HG03520 (cell line): ENCODE measurements around the gene ANTXR1.

ENCODE experiments used
- ATAC-seq: cut with Tn5 transposase; IDR thresholded peaks from one replicate; pipeline ENCODE4 v1.9.1; 2021; ENCODE audit warnings: mild to moderate bottlenecking, moderate library complexity; ENCODE audit not compliant: unreplicated experiment

ANTXR1 gene

DNA sequence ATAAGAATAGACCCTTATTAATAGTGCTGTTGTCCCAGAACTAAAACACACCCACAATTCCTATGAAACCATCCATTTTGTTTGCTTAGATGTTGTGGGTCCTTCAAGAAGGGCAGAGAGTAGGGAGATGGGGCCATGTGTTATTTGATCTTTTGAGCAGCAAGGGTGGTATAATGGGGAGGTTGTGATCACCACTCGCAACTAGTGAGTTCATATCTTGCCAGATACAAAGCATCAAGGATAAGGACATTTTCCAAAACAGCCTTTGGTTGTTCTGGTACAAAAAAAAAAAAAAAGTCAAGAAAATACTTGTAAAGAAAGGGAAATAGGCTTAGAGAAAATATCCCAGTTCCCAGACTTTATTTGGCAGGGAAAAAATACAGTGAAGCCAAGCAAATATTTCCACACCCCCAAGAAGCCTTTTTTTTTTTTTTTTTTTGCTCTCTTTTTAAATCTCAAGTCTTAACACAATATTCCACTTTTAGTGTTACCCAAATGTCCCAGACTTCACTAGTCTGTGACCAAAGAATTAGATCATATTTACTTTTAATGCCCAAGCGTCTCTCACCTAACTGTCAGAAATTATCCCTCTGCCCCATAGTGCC is 54.1 kb downstream of the ANTXR1 start:
- no peak for ATAC-seq

DNA sequence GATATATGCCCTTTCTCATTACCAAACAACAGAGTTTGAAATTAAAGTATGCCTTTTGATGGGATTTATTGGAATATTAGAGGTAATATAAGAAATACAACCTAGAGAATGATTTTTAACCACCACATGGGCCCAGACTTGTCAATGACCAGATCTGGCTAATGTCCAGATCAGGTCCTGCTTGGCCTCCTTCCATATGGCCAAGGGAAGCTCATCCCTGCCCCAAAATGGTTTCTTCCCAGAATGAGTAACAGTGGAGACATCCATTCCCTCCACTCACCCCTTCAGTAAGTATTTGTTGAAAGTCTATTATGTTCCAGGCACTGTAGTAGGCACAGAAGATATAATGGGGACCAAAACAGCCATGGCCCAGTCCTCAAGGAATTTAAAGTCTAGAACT is 54.9 kb downstream of the ANTXR1 start:
- no peak for ATAC-seq

DNA sequence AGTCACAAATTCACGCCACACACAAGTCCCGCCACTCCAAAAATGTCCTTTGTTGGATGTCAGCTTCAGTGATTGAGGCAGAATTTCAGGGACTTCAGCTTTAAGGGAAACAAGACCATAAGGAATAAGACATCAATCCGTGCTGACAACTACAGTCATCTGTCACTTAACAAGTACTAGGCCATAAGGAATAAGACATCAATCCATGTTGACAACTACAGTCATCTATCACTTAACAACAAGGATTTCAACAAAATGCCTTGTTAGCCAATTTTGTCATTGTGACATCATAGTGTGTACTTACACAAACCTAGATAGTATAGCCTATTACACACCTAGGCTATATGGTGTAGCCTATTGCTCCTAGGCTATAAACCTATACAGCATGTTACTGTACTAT is 58.0 kb downstream of the ANTXR1 start:
- no peak for ATAC-seq

DNA sequence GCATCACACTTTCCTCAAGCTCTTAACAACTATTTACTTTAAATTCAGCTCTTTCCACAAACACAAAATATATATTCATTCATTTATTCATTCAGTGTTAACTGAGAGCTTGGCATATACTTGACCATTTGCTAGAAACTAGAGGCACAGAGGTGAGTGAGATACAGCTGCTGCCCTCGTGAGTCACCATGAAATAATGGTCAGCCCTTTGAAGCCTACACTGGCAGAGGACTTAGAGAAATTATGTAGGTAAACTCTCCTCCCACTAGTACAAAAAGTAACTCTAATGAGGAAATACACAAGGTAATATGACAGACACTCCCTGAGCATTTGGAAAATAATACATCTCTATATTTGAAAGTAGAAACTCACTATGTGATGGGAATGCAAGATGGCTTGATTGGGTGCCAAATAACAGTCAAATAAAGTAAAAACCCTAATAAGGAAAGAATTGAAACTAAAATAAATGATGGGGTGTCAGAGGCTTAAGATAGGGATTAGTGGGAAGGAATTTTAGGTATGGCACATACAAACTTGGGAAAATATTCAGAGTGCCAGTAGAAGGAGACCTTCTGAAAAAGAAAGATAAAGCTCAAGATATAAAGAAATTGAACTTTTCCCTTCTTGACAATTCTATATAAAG is 61.1 kb downstream of the ANTXR1 start:
- ATAC-seq: no peak

DNA sequence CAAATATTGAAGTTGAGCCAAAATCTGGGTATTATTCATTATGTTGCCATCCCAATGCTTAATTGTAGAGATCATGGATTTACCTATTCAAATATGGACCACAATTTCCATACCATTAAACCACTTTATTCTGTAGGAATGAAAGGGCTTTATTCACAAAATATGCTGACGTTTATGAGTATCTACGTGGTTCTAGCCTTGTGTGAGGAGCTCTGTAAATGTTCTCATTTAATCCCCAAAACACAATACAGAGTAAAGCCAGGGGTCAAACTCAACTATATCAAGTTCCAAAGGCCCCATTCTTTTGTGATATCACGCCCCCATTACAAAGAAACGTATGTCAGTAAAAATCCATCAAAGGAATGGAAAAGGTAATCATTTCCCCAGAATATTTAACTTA is 61.9 kb downstream of the ANTXR1 start:
- no peak for ATAC-seq

DNA sequence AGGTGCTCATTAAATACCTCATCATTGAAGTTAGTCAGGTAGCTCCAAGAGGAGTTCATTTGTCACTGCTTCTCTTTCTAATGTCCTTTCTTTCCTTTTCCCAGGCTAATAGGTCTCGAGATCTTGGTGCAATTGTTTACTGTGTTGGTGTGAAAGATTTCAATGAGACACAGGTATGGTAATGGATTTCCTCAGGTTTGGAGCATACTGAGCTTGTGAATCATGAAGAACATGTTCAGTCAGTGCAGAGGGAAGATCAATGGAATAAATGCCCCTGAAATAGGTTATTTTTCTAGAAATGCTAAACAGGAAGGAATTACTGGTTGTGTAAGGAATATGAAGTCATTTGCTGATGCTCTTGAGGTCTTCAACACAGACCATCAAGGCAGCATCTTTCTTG is 62.5 kb downstream of the ANTXR1 start:
- no peak for ATAC-seq

DNA sequence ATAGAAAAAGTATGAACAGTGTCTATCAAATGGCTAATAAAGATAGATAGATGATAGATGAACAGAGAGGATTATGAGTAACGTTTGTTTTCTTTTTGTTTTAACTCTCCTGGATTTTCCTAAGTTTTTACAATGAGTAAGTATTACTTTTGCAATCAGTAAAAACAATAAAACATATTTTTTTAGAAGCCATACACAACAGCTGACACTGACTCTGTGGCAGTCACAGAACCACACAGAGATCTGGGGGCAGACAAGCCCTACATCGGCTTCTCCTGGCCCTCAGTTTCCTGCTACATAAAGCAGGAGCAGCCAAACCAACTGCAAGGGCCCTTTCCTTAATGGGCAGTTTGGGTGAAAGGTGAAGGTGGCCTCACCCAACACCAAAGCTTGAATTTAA is 63.6 kb downstream of the ANTXR1 start:
- no peak for ATAC-seq

DNA sequence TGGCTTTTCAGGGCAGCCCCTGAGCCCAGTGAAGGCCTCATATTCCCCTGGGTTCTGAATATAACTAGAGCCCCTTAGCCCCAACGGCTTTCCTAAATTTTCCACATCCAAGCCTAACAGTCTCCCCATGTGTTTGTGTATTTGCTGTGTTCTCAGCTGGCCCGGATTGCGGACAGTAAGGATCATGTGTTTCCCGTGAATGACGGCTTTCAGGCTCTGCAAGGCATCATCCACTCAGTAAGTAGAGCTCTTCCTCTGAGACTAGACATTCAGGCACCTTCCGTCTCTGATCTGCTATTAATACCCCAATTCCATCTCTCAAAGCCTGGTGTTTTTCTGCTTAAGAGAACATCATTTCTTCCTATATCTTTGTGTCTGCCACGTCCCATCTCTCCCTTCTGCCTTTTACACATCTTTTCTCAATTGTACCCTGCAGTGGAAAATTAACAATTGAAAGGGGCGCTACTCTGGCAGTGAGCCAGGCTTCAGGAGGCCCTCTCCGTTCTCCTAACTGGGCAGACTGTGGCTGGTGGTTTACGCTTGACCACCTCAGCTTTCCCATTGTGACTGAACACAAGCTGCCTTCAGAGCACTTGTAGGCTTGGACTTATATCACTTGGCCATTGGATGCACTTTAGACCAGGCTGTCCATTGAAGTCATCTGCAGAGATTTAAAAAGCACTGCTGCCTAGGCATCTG is 64.4 kb downstream of the ANTXR1 start:
- ATAC-seq: no peak

DNA sequence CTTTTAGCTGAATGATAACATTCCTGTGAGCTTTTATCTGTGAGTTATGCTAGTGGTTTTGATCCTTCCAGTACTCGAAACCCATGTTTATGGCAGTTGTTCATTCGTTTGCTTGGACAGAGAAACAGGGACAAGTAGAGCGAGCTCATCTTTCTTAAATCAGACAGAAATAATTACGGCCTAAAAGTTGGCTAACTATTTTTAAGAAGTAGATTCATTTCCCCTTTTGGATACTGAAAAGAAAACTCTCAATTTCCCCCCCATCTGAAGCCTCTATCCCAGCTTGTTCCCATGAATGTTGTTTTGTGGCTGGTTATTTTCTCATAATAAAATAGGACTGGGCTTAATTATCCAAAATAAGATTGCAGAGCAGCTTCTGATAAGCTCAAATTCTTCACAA is 67.1 kb downstream of the ANTXR1 start:
- no peak for ATAC-seq

DNA sequence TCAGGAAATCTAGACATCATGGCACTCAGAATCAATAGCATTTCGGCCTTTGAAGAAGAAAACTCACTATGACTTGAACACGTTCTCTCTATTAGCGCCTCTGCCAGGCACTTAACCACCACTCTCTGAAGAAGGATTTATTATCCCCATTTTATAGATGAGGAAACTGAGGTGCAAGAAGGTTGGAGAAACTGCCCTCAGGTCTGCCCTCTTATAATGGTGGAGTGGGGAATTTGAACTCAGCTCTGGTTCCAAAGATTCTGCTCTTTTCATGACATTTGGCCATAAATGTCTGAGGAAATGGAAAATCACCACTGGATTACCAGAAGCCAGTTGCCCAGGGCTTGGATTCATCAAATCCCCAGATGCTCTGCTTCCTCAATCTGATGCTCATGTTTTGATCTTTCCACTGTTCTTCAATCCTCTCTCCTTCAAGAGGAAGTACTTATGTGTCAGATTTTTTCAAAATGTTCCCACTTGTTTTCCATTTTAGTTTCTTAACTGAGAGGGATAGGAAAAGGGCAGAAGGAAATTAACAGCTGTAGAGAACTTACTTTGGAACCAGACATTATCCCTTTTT is 68.1 kb downstream of the ANTXR1 start:
- ATAC-seq: no peak

DNA sequence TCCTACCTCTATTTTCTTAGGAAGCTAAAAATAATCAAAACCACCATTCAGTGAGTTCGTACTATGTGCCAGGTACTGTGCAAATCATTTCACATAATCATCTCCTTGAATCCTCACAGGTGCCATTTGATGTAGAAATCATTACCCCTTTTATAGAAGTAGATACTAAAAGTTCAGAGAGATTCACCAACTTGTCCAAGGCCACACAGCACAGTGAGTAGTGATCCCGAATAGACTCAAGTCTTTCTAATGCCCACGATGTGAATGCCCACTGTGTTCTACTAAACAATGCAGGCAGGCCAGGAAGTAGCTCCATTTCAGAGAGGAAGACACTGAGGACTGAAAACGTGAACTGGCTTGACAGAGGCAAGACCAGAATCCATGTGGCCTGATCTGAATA is 68.8 kb downstream of the ANTXR1 start:
- no peak for ATAC-seq

DNA sequence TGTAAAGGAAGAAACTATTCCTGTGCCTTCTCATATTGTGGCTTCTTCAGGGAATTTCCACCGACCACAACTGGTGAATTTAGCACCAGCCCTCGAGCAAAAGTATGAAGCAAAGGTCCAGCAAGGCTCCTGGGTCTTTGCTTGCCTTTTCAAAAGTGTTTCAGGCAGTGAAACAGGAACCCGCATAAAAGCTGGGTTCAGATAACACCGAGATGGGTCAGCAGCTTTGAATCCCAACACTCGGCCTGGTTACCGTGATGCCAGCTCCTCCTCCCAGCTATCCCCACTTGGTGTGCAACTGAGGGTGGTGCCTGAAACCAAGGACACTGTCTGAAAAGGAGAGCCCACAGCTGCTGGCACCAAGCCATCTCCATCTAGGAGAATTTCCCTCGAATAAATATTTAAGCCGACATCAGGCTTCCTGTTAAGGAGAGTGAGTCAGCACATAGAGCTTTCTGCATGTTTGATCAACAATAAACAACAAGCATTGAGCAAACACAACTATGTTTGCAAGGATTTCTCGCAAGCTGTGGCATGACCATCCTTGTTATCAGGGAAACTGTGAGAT is 69.5 kb downstream of the ANTXR1 start:
- no peak for ATAC-seq

DNA sequence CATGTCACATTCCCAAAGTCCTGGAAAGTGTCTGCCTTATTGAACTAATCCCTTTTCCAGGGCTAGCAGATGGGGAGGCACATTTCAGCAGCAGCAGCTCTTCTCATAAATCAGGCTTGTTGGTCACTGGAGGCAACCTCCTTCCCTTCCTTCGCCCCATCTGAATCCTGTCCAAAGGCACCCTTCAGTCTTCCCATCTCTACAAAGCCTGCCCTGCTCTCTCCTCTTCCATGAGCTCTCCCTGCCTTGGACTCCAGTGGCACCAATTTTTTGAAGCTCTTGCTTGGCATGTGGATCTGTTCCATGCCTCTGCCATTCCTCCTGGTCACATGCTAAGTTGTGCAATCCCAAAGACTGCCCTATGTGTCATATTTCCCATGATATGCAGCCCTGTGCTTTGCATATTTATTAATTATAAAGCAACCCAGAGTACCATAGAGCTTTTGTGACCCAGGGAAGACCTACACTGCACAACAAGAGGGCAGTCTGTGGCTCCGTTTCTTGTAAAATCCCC is 70.3 kb downstream of the ANTXR1 start:
- no peak for ATAC-seq

DNA sequence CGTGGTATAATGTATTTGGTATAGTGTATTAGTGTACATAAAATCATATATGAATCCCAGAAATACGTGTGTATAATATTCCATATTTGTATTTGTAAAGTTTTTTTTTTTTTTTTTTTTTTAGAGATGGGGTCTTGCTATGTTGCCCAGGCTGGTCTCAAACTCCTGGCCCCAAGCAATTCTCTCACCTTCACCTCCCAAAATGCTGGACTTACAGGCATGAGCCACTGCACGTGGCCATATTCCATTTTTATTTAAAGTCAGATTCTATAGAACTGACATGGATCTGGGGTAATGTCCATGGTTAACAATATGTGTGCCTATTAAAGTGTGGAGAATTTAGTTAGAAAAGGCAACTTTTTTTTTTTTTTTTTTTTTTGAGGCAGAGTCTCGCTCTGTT is 71.5 kb downstream of the ANTXR1 start:
- ATAC-seq: no peak

DNA sequence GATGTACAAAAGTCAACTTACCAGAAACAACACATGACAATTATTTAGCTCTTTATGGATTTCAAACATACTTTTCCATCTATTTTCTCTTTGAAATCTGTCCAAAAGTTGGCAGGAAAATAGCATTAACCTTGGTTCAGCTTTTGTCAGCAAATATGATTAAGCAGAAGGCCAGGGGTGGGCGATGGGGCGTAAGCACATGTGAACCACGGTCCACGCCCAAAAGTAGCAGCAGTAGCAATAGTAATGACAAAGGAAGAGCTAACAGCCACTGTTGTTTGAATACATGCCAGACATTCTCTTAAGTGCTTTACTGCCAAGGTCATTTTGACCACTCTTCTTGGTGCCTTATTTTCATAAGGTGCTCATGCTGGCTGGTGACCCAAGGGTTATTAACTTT is 73.5 kb downstream of the ANTXR1 start:
- ATAC-seq: no peak

DNA sequence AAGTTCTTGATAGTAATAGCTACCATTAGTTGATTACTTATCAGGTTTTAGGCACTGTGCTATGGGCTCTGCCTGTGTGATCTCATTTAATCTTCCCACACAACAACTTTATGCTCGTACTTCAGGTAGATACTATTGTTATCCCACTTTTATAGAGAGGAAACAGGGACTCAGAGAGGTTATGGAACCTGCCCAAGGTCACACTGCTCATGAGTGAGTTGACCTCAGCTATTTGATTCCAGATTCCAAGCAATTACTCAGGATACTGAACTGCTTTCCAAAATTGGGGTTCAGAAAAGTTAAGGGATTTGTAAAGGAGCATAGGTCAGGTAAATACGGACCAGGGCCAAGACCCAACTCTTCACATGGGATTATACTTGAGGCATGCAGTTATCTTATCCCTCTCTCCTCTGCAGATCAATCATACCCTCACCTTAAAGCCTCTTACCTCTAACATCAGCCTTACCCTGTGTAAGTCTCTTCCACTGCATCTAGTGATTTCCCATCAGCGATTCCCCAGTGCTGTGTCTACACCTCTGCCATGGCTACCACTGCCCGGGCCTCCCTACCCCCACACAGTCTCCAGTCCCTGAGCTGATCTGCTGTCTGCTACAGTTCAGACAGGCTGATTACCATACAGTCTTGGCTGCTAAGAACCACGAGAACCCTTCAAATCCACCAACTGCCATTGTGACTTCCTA is 74.4 kb downstream of the ANTXR1 start:
- ATAC-seq: no peak

DNA sequence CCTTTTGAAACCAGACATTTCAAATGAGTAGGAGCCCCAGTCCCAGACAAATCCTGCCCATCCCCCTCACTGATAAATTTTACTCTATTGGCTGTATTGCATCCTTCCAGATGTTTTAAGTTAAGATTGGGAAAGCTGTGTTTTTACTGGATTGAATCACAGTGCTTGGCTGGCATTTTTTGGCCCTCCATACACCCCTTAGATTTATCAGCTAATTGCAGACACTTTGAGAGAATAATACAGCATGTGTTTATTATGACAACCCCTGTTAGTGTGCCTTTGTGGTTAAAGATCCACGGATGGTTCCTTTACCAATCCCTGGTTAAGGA is 74.9 kb downstream of the ANTXR1 start:
- no peak for ATAC-seq

DNA sequence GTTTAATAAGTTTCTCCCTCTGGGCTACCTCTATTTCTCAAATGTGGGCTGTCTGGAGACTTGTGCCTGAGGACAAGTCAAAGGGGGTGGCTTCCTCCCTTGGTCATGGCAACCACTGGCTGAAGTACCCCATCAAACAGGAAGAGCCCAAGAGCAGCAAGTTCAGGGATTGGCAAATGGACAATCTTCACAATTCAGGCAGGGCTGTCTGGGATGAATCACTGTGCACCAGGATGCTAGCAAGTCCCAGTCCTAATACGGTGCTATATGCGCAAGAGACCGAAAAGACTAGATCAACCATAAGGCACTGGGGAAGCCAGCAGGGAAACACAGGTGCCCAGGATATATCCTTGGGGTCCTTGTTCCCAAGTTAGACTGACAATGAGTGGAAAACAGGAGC is 75.5 kb downstream of the ANTXR1 start:
- no peak for ATAC-seq

DNA sequence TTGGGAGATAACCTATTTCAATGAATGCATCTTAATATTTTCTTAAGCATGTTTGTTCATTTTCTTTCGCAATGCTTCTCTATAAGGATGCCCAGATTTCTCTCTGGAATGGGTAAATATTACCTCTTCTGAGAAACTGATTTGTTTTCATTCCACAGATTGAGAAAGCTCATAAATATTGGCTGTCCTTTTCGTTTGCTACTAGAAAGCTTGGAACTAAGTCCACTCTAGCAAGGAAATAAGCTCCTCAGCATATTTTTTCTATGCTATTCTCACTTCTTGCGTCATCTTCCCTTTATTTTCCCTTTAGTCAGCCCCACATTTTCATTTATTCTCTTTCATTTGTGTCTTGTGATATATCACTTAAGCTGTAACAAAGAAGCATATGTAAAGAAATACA is 76.3 kb downstream of the ANTXR1 start:
- no peak for ATAC-seq

DNA sequence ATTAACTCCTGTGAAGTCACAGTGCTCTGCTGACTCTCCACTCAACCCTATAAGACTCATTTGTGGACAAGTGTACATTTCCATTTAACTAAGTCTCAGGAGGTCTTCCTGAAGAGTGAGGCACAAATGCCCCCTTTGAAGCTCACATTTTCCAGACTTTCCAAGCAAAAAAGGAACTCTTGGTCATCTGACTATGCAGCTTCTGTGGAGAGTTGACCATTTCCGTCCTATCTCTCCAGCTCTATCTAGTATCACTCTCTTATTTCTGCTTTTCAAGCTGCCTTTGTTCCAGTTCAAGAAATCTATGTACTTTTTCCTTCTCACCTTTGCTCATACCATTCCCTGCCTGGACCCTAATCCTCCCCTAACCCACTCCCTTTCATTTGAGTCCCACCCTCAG is 77.0 kb downstream of the ANTXR1 start:
- ATAC-seq: no peak

DNA sequence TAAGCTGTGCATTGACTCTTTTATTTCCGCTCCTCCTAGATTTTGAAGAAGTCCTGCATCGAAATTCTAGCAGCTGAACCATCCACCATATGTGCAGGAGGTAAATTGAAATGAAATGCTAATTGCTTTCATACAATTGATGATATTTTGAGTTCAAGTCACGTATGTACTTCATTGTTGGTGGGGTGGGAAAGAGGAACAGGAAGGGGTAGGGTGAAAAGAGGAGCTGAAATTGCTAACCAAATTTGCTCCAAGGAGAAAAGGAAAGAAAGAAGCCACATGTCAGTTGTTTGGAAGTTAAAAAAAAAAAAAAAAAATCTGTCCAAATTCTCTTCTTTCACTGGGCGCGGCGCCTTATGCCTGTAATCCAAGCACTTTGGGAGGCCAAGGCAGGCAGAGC is 77.8 kb downstream of the ANTXR1 start:
- ATAC-seq: no peak
